ENCODE data around the gene KIF12. TPM values are rescaled to one million over a fixed set of nuclear protein-coding genes. Genes with fewer than 3 reads are reported as not detected.

Gene KIF12
- total and polyA plus RNA-seq, 2 donors (not counting 1 experiment from before 2014, with no cell fraction given), result not detected

GRCh38 chr9:114065304-114065703 lies 33.8 kb downstream of the KIF12 start:
- H3K4me3 ChIP-seq (replicated peaks in 1 of 4; ENCODE audit: control extremely low read depth in 1 of 4, insufficient read depth in 1 of 4, low read depth in 3 of 4, low read length in 4 of 4), result no peak overlapping the region
- no peak overlapping the region for H2AFZ ChIP-seq (ENCODE audit: low read length)
- no peak for TF ChIP-seq CTCF (conservative IDR thresholded peaks at IDR 0.05 in 1 of 2, IDR thresholded peaks at IDR 0.05 in 1 of 2; ENCODE audit: low read depth in 1 of 2, low read length in 2 of 2)
- TF ChIP-seq EZH2 (IDR thresholded peaks at IDR 0.05; ENCODE audit: low read length, missing control alignments), result no peak
- no peak overlapping the region for H3K27ac ChIP-seq (ENCODE audit: insufficient read depth, low read length)
- H3K9me3 ChIP-seq (ENCODE audit: control insufficient read depth, insufficient read depth, low read depth, low read length), result no peaks in the 10 kb centered on the region
- DNase-seq (ENCODE audit: low read depth in 2 of 2), result no peak
- no peak overlapping the region for H3K9ac ChIP-seq (ENCODE audit: insufficient read depth, low read length)
- peaks cover 5% of the 10 kb centered on the region for H3K27me3 ChIP-seq (ENCODE audit: control insufficient read depth, insufficient read depth, low read length)
- H3K4me1 ChIP-seq (ENCODE audit: control insufficient read depth, extremely low read depth, insufficient read depth, low read length), result no peaks in the 10 kb centered on the region
- no peaks in the 10 kb centered on the region for H3K79me2 ChIP-seq (ENCODE audit: control insufficient read depth, insufficient read depth, low read length)
- no peaks in the 10 kb centered on the region for H4K20me1 ChIP-seq (ENCODE audit: control insufficient read depth, extremely low read depth, insufficient read depth, low read length)
- no peak overlapping the region for H3K4me2 ChIP-seq (ENCODE audit: extremely low read depth, insufficient read depth, low read length)
- H3K36me3 ChIP-seq (ENCODE audit: control insufficient read depth, insufficient read depth, low read length), result no peaks in the 10 kb centered on the region

- Histone ChIP-seq H3K4me3 (replicated peaks in 1 of 4; ENCODE audit: control extremely low read depth in 1 of 4, insufficient read depth in 1 of 4, low read depth in 3 of 4, low read length in 4 of 4) (no peak overlapping the region), H3K36me3 (ENCODE audit: control insufficient read depth, insufficient read depth, low read length) (no peaks in the 10 kb centered on the region), H2AFZ (ENCODE audit: low read length) (no peak overlapping the region), H3K9ac (ENCODE audit: insufficient read depth, low read length) (no peak overlapping the region), H3K27me3 (ENCODE audit: control insufficient read depth, insufficient read depth, low read length) (peaks cover 5% of the 10 kb centered on the region), H4K20me1 (ENCODE audit: control insufficient read depth, extremely low read depth, insufficient read depth, low read length) (no peaks in the 10 kb centered on the region), H3K27ac (ENCODE audit: insufficient read depth, low read length) (no peak overlapping the region), H3K79me2 (ENCODE audit: control insufficient read depth, insufficient read depth, low read length) (no peaks in the 10 kb centered on the region), H3K4me2 (ENCODE audit: extremely low read depth, insufficient read depth, low read length) (no peak overlapping the region), H3K9me3 (ENCODE audit: control insufficient read depth, insufficient read depth, low read depth, low read length) (no peaks in the 10 kb centered on the region), H3K4me1 (ENCODE audit: control insufficient read depth, extremely low read depth, insufficient read depth, low read length) (no peaks in the 10 kb centered on the region)
- TF ChIP-seq CTCF (conservative IDR thresholded peaks at IDR 0.05 in 1 of 2, IDR thresholded peaks at IDR 0.05 in 1 of 2; ENCODE audit: low read depth in 1 of 2, low read length in 2 of 2), result no peak
- TF ChIP-seq EZH2 (IDR thresholded peaks at IDR 0.05; ENCODE audit: low read length, missing control alignments), result no peak
- DNase-seq (ENCODE audit: low read depth in 2 of 2), result no peak
Measured at GRCh38 chr9:114061830-114062474, 37.1 kb downstream of the KIF12 start.

GRCh38 chr9:114061292-114061691 lies 37.8 kb downstream of the KIF12 start:
- H3K27ac ChIP-seq (ENCODE audit: insufficient read depth, low read length), result no peak overlapping the region
- no peaks in the 10 kb centered on the region for H4K20me1 ChIP-seq (ENCODE audit: control insufficient read depth, extremely low read depth, insufficient read depth, low read length)
- no peak for TF ChIP-seq EZH2 (IDR thresholded peaks at IDR 0.05; ENCODE audit: low read length, missing control alignments)
- no peak for TF ChIP-seq CTCF (conservative IDR thresholded peaks at IDR 0.05 in 1 of 2, IDR thresholded peaks at IDR 0.05 in 1 of 2; ENCODE audit: low read depth in 1 of 2, low read length in 2 of 2)
- H3K27me3 ChIP-seq (ENCODE audit: control insufficient read depth, insufficient read depth, low read length), result peaks cover 5% of the 10 kb centered on the region
- H2AFZ ChIP-seq (ENCODE audit: low read length), result no peak overlapping the region
- no peaks in the 10 kb centered on the region for H3K79me2 ChIP-seq (ENCODE audit: control insufficient read depth, insufficient read depth, low read length)
- H3K4me1 ChIP-seq (ENCODE audit: control insufficient read depth, extremely low read depth, insufficient read depth, low read length), result no peaks in the 10 kb centered on the region
- H3K9ac ChIP-seq (ENCODE audit: insufficient read depth, low read length), result no peak overlapping the region
- H3K4me2 ChIP-seq (ENCODE audit: extremely low read depth, insufficient read depth, low read length), result no peak overlapping the region
- DNase-seq (ENCODE audit: low read depth in 2 of 2), result no peak
- H3K4me3 ChIP-seq (replicated peaks in 1 of 4; ENCODE audit: control extremely low read depth in 1 of 4, insufficient read depth in 1 of 4, low read depth in 3 of 4, low read length in 4 of 4), result no peak overlapping the region
- no peaks in the 10 kb centered on the region for H3K9me3 ChIP-seq (ENCODE audit: control insufficient read depth, insufficient read depth, low read depth, low read length)
- no peaks in the 10 kb centered on the region for H3K36me3 ChIP-seq (ENCODE audit: control insufficient read depth, insufficient read depth, low read length)

Data from fibroblast of lung (primary cell).